ENCODE results near the gene ARHGAP4.

Gene ARHGAP4

GRCh38 chrX:153945956-153946943 lies 20.2 kb upstream of the ARHGAP4 start:
- intact Hi-C loops (cut with DNase I; ENCODE audit: low total_unique reads): no loop called here
- Histone ChIP-seq H3K27ac (peak overlapping the region in 1 of 2 donors; percentile 19), H3K4me1 (peaks cover 0 to 7% (median 2%) of the 10 kb centered on the region in 4 donors), H3K4me3 (no peak overlapping the region), H3K36me3 (peaks cover 5 to 29% (median 28%) of the 10 kb centered on the region in 3 donors), H3K27me3 (no peaks in the 10 kb centered on the region), H3K9me3 (no peaks in the 10 kb centered on the region)
- DNase-seq: no peak
- TF ChIP-seq CTCF (IDR thresholded peaks at IDR 0.05): no peak

GRCh38 chrX:153944800-153945150 lies 18.7 kb upstream of the ARHGAP4 start:
- Histone ChIP-seq H3K36me3 (peaks cover 0 to 14% (median 14%) of the 10 kb centered on the region in 3 donors), H3K9me3 (no peaks in the 10 kb centered on the region), H3K27ac (peak overlapping the region; percentile 61 to 77), H3K27me3 (no peaks in the 10 kb centered on the region), H3K4me1 (peaks cover 0 to 7% (median 2%) of the 10 kb centered on the region in 4 donors), H3K4me3 (peak overlapping the region; percentile 52 to 54)
- intact Hi-C loops (cut with DNase I; ENCODE audit: low total_unique reads): no loop called here
- no peak for DNase-seq
- TF ChIP-seq CTCF (IDR thresholded peaks at IDR 0.05): no peak

- intact Hi-C loops (cut with DNase I; ENCODE audit: low total_unique reads): no loop called here
- peak within 1 kb of the TSS; percentile 52 to 54 for H3K4me3 ChIP-seq
- H3K27me3 ChIP-seq: no peaks in the 10 kb centered on the region
- H3K36me3 ChIP-seq: peaks cover 0 to 10% (median 9%) of the 10 kb centered on the region in 3 donors
- peaks cover 0 to 7% (median 2%) of the 10 kb centered on the region in 4 donors for H3K4me1 ChIP-seq
- TF ChIP-seq CTCF (IDR thresholded peaks at IDR 0.05): no peak
- peak within 1 kb of the TSS; percentile 61 to 77 for H3K27ac ChIP-seq
- no peaks in the 10 kb centered on the region for H3K9me3 ChIP-seq
- peak; percentile 68 to 81 for DNase-seq
Measured at GRCh38 chrX:153944140-153944799, 18.2 kb upstream of the ARHGAP4 start, which contains the start of gene RENBP. Gene RENBP, minus strand, starts transcription at chrX:153944643. Its CDS starts 33 bp downstream, at chrX:153944610.

GRCh38 chrX:153941336-153942252 lies 15.5 kb upstream of the ARHGAP4 start:
- Histone ChIP-seq H3K36me3 (no peaks in the 10 kb centered on the region), H3K27ac (no peak overlapping the region), H3K4me1 (peaks cover 0 to 7% (median 0%) of the 10 kb centered on the region in 4 donors), H3K27me3 (no peaks in the 10 kb centered on the region), H3K4me3 (no peak overlapping the region), H3K9me3 (no peaks in the 10 kb centered on the region)
- intact Hi-C loops (cut with DNase I; ENCODE audit: low total_unique reads): no loop called here
- no peak for TF ChIP-seq CTCF (IDR thresholded peaks at IDR 0.05)
- DNase-seq: no peak

- no peak overlapping the region for H3K4me3 ChIP-seq
- H3K36me3 ChIP-seq: no peaks in the 10 kb centered on the region
- no peaks in the 10 kb centered on the region for H3K9me3 ChIP-seq
- DNase-seq: no peak
- H3K27me3 ChIP-seq: no peaks in the 10 kb centered on the region
- intact Hi-C loops (cut with DNase I; ENCODE audit: low total_unique reads): no loop called here
- H3K27ac ChIP-seq: no peak overlapping the region
- no peak for TF ChIP-seq CTCF (IDR thresholded peaks at IDR 0.05)
- peaks cover 0 to 11% (median 3%) of the 10 kb centered on the region in 4 donors for H3K4me1 ChIP-seq
Measured at GRCh38 chrX:153939573-153939972, 13.5 kb upstream of the ARHGAP4 start.
